ENCODE measurements around the gene HERC6. TPM values are rescaled to one million over a fixed set of nuclear protein-coding genes. Genes with fewer than 3 reads are reported as not detected.

Gene HERC6
- polyA plus RNA-seq, 2 of the 4 experiments (the other 2 are of a cell fraction), result 2.8 to 7.0 TPM

DNA sequence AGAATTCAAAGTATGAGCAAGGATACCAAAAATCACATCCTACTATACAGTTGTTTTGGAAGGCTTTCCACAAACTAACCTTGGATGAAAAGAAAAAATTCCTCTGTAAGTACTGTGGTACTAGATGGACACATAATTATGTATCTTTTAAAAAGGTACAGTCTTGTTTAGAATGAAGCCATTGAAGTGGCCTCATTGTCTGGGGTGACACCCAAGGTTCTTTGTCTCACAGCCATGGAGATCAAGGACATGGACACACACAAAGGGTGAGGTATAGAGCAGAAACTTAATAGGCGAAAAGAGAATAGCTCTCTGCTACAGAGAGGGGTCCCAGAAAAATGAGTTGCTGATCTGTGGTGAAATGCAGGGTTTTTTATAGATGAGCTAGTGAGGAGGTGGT is 61.5 kb downstream of the HERC6 start:
- H3K4me3 ChIP-seq, result no peak overlapping the region
- POLR2A ChIA-PET, result no interaction called here
- FAIRE-seq (no peak), DNase-seq (ENCODE audit: low read depth in 1 of 2, low spot score in 1 of 2) (no peak), ATAC-seq (no peak)
- CTCF ChIA-PET, result no interaction called here
- no peaks in the 10 kb centered on the region for H3K4me1 ChIP-seq
- TF ChIP-seq CHD2 (IDR thresholded peaks at IDR 0.05; ENCODE audit: low read length, partially characterized antibody) (no peak), SREBF2 (IDR thresholded peaks at IDR 0.05) (no peak), NFE2L2 (conservative IDR thresholded peaks at IDR 0.05; ENCODE audit: low read length) (no peak), CHD4 (IDR thresholded peaks at IDR 0.05; ENCODE audit: borderline replicate concordance) (no peak), MYC (IDR thresholded peaks at IDR 0.05; ENCODE audit: borderline replicate concordance, low read length) (no peak), FOSL2 (IDR thresholded peaks at IDR 0.05) (no peak), FOSL2 (CRISPR knock-in tag; IDR thresholded peaks at IDR 0.05) (no peak), ZNF302 (CRISPR knock-in tag; IDR thresholded peaks at IDR 0.05) (no peak)
- TF ChIP-seq, protein P1, sequence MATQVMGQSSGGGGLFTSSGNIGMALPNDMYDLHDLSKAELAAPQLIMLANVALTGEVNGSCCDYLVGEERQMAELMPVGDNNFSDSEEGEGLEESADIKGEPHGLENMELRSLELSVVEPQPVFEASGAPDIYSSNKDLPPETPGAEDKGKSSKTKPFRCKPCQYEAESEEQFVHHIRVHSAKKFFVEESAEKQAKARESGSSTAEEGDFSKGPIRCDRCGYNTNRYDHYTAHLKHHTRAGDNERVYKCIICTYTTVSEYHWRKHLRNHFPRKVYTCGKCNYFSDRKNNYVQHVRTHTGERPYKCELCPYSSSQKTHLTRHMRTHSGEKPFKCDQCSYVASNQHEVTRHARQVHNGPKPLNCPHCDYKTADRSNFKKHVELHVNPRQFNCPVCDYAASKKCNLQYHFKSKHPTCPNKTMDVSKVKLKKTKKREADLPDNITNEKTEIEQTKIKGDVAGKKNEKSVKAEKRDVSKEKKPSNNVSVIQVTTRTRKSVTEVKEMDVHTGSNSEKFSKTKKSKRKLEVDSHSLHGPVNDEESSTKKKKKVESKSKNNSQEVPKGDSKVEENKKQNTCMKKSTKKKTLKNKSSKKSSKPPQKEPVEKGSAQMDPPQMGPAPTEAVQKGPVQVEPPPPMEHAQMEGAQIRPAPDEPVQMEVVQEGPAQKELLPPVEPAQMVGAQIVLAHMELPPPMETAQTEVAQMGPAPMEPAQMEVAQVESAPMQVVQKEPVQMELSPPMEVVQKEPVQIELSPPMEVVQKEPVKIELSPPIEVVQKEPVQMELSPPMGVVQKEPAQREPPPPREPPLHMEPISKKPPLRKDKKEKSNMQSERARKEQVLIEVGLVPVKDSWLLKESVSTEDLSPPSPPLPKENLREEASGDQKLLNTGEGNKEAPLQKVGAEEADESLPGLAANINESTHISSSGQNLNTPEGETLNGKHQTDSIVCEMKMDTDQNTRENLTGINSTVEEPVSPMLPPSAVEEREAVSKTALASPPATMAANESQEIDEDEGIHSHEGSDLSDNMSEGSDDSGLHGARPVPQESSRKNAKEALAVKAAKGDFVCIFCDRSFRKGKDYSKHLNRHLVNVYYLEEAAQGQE (IDR thresholded peaks at IDR 0.05), result no peak
- TF ChIP-seq, protein P2, sequence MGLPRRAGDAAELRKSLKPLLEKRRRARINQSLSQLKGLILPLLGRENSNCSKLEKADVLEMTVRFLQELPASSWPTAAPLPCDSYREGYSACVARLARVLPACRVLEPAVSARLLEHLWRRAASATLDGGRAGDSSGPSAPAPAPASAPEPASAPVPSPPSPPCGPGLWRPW (IDR thresholded peaks at IDR 0.05), result no peak
- no peak overlapping the region for H3K27ac ChIP-seq
- no peak overlapping the region for H3K4me2 ChIP-seq
- no peaks in the 10 kb centered on the region for H3K9me3 ChIP-seq
- WGBS (ENCODE audit: missing lambda C conversion rate), result 82% methylated on average over 1 of the region's 1 CpG

DNA sequence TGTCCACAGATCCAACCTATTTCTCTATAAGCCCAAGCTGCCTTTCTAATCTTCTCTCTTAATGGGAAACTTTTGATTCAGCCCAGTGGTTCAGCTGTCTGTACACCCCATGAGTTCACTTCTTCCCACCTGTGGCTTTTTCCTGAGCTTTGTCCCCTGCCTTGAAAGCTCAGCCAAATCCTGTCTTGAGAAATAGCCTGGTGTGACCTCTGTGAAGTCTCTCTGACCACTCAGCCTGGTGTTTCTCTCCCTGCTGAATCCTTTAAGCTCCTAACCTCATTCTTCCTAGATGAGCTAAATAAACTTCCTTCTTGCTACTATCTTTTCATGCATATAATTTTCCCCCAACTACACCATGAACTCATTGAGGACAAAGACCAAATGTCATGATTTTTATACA is 63.0 kb downstream of the HERC6 start:
- CTCF ChIA-PET, result no interaction called here
- Histone ChIP-seq H3K9me3 (no peaks in the 10 kb centered on the region), H3K4me3 (no peak overlapping the region), H3K4me1 (no peaks in the 10 kb centered on the region), H3K4me2 (no peak overlapping the region), H3K27ac (no peak overlapping the region)
- FAIRE-seq (no peak), ATAC-seq (no peak), DNase-seq (ENCODE audit: low read depth in 1 of 2, low spot score in 1 of 2) (no peak)
- no peak for TF ChIP-seq CHD2 (IDR thresholded peaks at IDR 0.05; ENCODE audit: low read length, partially characterized antibody)
- TF ChIP-seq CBX2 (IDR thresholded peaks at IDR 0.05; ENCODE audit: borderline replicate concordance, low read depth), result no peak
- POLR2A ChIA-PET, result no interaction called here

DNA sequence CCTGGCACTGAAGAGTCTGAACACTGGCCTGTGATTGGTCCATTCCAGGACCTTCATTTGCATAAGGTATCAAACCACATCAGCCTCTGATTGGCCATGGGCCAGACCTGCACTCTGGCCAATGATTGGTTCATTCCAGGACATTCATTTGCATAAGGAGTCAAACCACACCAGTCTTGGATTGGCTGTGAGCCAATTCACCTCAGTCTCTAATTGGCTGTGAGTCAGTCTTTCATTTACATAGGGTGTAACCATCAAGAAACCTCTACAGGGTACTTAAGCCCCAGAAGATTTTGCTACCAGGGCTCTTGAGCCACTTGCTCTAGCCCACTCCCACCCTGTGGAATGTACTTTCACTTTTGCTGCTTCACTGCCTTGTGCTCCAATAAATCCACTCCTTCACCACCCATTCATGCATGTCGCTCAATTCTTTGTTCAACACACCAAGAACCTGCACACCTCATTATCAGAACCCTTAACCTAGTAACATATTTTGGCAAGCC is 64.1 kb downstream of the HERC6 start:
- POLR2A ChIA-PET, result no interaction called here
- CTCF ChIA-PET, result no interaction called here
- Histone ChIP-seq H3K4me2 (no peak overlapping the region), H3K27ac (no peak overlapping the region), H3K4me3 (no peak overlapping the region), H3K9me3 (no peaks in the 10 kb centered on the region), H3K4me1 (no peaks in the 10 kb centered on the region)
- WGBS (ENCODE audit: missing lambda C conversion rate), result 96% methylated on average over 1 of the region's 1 CpG
- no peak for DNase-seq (ENCODE audit: low read depth in 1 of 2, low spot score in 1 of 2)
- FAIRE-seq, result no peak
- ATAC-seq, result no peak
- TF ChIP-seq ZFP36 (IDR thresholded peaks at IDR 0.05; ENCODE audit: borderline replicate concordance, partially characterized antibody) (no peak), RFX5 (IDR thresholded peaks at IDR 0.05) (no peak), HOXB13 (CRISPR knock-in tag; IDR thresholded peaks at IDR 0.05; ENCODE audit: low read depth) (no peak), RNF2 (IDR thresholded peaks at IDR 0.05; ENCODE audit: borderline replicate concordance, low read depth) (no peak)
- TF ChIP-seq, protein P3, sequence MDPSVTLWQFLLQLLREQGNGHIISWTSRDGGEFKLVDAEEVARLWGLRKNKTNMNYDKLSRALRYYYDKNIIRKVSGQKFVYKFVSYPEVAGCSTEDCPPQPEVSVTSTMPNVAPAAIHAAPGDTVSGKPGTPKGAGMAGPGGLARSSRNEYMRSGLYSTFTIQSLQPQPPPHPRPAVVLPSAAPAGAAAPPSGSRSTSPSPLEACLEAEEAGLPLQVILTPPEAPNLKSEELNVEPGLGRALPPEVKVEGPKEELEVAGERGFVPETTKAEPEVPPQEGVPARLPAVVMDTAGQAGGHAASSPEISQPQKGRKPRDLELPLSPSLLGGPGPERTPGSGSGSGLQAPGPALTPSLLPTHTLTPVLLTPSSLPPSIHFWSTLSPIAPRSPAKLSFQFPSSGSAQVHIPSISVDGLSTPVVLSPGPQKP (IDR thresholded peaks at IDR 0.05; ENCODE audit: low read depth, low read length), result no peak

DNA sequence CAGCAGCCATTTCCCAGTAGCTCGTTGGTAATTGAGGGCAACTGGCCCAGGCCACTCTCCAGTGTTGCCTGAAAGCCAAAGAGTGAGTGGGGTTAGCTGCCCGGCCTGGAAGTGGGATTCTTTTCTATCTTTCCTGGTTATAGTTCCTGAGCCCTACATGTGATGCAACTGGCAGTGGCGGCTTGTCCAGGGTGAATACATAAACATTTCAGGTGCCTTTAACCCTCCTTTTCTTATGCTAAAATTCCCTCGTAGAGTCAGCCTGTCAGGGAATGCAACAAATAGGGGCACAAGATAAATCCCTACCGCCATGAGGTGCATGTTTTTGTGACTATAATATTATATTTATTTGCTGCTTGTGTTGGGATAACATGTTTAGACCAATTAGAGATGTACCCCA is 64.8 kb downstream of the HERC6 start:
- ChIA-PET POLR2A (no interaction called here), CTCF (no interaction called here)
- no peak for DNase-seq (ENCODE audit: low read depth in 1 of 2, low spot score in 1 of 2)
- H3K4me1 ChIP-seq, result no peaks in the 10 kb centered on the region
- no peak overlapping the region for H3K4me3 ChIP-seq
- no peaks in the 10 kb centered on the region for H3K9me3 ChIP-seq
- H3K27ac ChIP-seq, result no peak overlapping the region
- WGBS (ENCODE audit: missing lambda C conversion rate), result 71% methylated on average over 5 of the region's 5 CpGs
- no peak for ATAC-seq
- no peak overlapping the region for H3K4me2 ChIP-seq
- FAIRE-seq, result no peak
- TF ChIP-seq, protein P4, sequence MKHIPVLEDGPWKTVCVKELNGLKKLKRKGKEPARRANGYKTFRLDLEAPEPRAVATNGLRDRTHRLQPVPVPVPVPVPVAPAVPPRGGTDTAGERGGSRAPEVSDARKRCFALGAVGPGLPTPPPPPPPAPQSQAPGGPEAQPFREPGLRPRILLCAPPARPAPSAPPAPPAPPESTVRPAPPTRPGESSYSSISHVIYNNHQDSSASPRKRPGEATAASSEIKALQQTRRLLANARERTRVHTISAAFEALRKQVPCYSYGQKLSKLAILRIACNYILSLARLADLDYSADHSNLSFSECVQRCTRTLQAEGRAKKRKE (CRISPR knock-in tag; IDR thresholded peaks at IDR 0.05; ENCODE audit: low read depth), result no peak
- TF ChIP-seq NR3C1 (IDR thresholded peaks at IDR 0.05), result no peak
- TF ChIP-seq ESRRA (IDR thresholded peaks at IDR 0.05; ENCODE audit: borderline replicate concordance, low read length), result no peak
- no peak for TF ChIP-seq EHMT2 (IDR thresholded peaks at IDR 0.05; ENCODE audit: low read depth)
- TF ChIP-seq TP53 (CRISPR knock-in tag; IDR thresholded peaks at IDR 0.05), result no peak
- TF ChIP-seq EHF (CRISPR knock-in tag; IDR thresholded peaks at IDR 0.05), result no peak
- TF ChIP-seq FOSL2 (IDR thresholded peaks at IDR 0.05), result no peak
- no peak for TF ChIP-seq FOSL2 (CRISPR knock-in tag; IDR thresholded peaks at IDR 0.05)
- TF ChIP-seq ZFP36 (IDR thresholded peaks at IDR 0.05; ENCODE audit: borderline replicate concordance, partially characterized antibody), result no peak
- TF ChIP-seq HOXB13 (CRISPR knock-in tag; IDR thresholded peaks at IDR 0.05; ENCODE audit: low read depth), result no peak
- no peak for TF ChIP-seq RFX5 (IDR thresholded peaks at IDR 0.05)
- no peak for TF ChIP-seq NPAS2 (CRISPR knock-in tag; IDR thresholded peaks at IDR 0.05; ENCODE audit: borderline replicate concordance)

All from A549 (cell line).